ENCODE measurements around the gene UBE2Q2. TPM values are rescaled to one million over a fixed set of nuclear protein-coding genes. Genes with fewer than 3 reads are reported as not detected.
"Not testable (repeated sequence)": the region's sequence is repeated elsewhere in the genome, so short reads cannot be mapped to it uniquely, and the experiment has no call there.

UBE2Q2 gene
- total and polyA plus RNA-seq, 8 donors: 8.7 to 19.4 (median 10.8) TPM

DNA sequence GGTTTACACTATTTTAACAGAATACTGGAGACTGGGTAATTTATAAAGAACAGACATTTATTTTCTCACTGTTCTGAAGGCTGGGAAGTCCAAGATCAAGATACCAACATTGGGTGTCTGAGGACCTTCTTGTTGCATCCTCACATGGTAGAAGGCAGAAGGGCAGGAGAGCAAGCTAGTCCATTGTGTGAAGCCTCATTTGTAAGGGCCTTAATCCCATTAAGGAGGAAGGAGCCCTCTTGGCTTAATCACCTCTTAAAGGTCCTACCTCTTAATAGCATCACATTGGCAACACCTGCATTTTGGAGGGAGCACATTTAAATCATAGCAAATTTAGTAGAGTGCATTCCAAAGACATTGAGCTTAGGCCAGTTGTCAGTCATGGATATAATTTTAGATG is 26.2 kb downstream of the UBE2Q2 start:
- H3K27ac ChIP-seq: no peak overlapping the region
- no peak overlapping the region for H3K4me3 ChIP-seq
- H3K27me3 ChIP-seq: no peaks in the 10 kb centered on the region
- TF ChIP-seq, protein P1, sequence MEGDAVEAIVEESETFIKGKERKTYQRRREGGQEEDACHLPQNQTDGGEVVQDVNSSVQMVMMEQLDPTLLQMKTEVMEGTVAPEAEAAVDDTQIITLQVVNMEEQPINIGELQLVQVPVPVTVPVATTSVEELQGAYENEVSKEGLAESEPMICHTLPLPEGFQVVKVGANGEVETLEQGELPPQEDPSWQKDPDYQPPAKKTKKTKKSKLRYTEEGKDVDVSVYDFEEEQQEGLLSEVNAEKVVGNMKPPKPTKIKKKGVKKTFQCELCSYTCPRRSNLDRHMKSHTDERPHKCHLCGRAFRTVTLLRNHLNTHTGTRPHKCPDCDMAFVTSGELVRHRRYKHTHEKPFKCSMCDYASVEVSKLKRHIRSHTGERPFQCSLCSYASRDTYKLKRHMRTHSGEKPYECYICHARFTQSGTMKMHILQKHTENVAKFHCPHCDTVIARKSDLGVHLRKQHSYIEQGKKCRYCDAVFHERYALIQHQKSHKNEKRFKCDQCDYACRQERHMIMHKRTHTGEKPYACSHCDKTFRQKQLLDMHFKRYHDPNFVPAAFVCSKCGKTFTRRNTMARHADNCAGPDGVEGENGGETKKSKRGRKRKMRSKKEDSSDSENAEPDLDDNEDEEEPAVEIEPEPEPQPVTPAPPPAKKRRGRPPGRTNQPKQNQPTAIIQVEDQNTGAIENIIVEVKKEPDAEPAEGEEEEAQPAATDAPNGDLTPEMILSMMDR (IDR thresholded peaks at IDR 0.05): no peak
- ATAC-seq (no peak), FAIRE-seq (no peak), DNase-seq (no peak)
- H3K9me3 ChIP-seq: no peaks in the 10 kb centered on the region
- H3K4me1 ChIP-seq: no peaks in the 10 kb centered on the region
- peaks cover 0 to 7% (median 5%) of the 10 kb centered on the region in 3 donors for H3K36me3 ChIP-seq
- intact Hi-C loops (cut with DNase I): no loop called here

DNA sequence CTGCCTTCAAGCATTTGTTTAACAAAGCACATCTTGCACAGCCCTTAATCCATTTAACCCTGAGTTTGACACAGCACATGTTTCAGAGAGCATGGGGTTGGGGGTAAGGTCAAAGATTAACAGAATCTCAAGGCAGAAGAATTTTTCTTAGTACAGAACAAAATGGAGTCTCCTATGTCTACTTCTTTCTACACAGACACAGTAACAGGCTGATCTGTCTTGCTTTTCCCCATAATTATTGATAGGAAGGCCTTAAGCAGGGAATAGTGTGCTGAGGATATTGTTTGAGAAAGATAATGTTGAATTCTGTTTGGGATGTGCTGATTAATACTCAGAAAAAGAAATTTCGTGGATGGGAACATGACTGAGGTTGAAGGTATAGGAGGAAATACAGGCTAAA is 28.3 kb downstream of the UBE2Q2 start:
- H3K27me3 ChIP-seq; ATAC-seq; H3K4me3 ChIP-seq; H3K36me3 ChIP-seq; FAIRE-seq; H3K27ac ChIP-seq; intact Hi-C loops (cut with DNase I); H3K4me1 ChIP-seq; DNase-seq; H3K9me3 ChIP-seq: not testable (repeated sequence)
- 73 to 79% methylated on average over 1 of the region's 1 CpG for WGBS, 2 donors

DNA sequence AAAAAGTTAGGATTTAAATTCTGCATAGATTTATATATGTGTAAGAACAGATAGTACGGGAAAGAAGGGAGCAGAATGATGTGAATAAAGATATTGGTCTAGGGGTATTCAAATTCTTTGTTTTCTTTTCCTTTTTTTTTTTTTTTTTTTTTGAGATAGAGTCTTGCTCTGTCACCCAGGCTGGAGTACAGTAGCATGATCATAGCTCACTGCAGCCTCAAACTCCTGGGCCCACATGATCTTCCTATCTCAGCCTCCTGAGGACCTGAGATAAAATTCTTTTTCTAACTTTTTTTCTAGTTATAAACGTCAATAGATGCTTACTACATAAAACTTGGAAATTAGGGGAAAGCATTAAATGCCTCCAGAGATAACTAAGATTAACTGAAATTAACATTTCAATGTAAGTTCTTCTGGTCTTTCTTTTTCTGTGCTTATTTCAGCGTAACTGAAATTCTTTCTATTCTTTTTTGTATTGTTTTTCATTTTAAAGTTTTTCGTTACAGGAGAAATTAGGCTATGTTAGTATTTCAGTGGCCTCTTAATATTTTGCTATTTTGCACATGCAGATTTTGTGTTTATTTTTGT is 29.2 kb downstream of the UBE2Q2 start:
- TF ChIP-seq, protein P1 (IDR thresholded peaks at IDR 0.05): no peak
- peaks cover 0 to 7% (median 5%) of the 10 kb centered on the region in 3 donors for H3K36me3 ChIP-seq
- WGBS, 2 donors: 82 to 87% methylated on average over 4 of the region's 4 CpGs
- no peaks in the 10 kb centered on the region for H3K4me1 ChIP-seq
- FAIRE-seq: no peak
- no peak overlapping the region for H3K4me3 ChIP-seq
- intact Hi-C loops (cut with DNase I): no loop called here
- no peaks in the 10 kb centered on the region for H3K9me3 ChIP-seq
- DNase-seq: no peak
- H3K27ac ChIP-seq: no peak overlapping the region
- no peak for ATAC-seq
- no peaks in the 10 kb centered on the region for H3K27me3 ChIP-seq

DNA sequence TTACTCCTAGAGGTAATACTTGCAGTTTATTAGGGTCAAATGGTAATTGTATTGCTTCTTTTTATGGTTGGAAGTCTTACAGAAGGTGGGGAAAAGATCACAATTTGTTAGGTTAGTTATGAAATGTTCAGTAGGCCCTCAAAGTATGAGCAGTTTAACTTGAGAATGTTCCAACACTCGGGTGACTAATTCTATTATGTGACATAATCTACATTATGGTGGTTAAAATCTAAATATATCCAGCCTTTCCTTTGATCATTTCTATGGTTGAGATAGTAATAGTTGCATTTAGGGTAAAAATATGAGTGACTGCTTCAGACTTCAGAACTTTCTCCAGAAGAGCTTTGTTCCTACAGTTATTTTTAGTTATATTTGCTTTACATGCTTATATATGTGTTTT is 40.8 kb downstream of the UBE2Q2 start:
- WGBS, 2 donors: 73 to 79% methylated on average over 1 of the region's 1 CpG
- FAIRE-seq: no peak
- intact Hi-C loops (cut with DNase I): no loop called here

DNA sequence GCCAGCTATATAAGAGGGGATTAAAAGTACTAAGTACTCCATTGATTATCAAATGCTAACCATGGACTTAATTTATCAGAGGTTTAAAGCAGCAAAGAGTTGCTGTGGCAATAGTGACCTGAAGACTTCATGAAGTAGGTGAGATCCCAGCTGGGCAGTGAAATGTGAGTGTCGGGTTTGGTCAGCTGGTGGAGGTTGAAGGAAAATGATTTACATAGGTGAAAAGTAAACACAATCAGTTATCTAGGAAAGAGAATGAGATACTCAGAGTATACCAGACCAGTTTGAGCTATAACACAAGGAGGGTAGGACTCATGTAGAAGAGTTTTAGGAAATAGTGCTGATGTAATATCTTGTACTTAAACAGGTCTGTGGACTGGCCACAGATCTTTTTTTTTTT is 43.9 kb downstream of the UBE2Q2 start:
- no peaks in the 10 kb centered on the region for H3K9me3 ChIP-seq
- intact Hi-C loops (cut with DNase I): no loop called here
- FAIRE-seq (no peak), DNase-seq (no peak), ATAC-seq (peak in 3 of 4 donors; percentile 32 to 42 (median 38))
- peaks cover 0 to 12% (median 6%) of the 10 kb centered on the region in 3 donors for H3K4me1 ChIP-seq
- H3K27ac ChIP-seq: no peak overlapping the region
- no peaks in the 10 kb centered on the region for H3K27me3 ChIP-seq
- no peak overlapping the region for H3K4me3 ChIP-seq
- no peaks in the 10 kb centered on the region for H3K36me3 ChIP-seq
- WGBS, 2 donors: 31 to 48% methylated on average over 1 of the region's 1 CpG
- TF ChIP-seq, protein P1 (IDR thresholded peaks at IDR 0.05): no peak

More for the DNA sequence above, 40.8 kb downstream of the UBE2Q2 start:
- Histone ChIP-seq H3K9me3 (no peaks in the 10 kb centered on the region), H3K36me3 (no peaks in the 10 kb centered on the region), H3K27me3 (no peaks in the 10 kb centered on the region), H3K4me1 (peaks cover 0 to 12% (median 6%) of the 10 kb centered on the region in 3 donors), H3K4me3 (no peak overlapping the region), H3K27ac (no peak overlapping the region)
- no peak for DNase-seq
- no peak for ATAC-seq
- TF ChIP-seq, protein P1 (IDR thresholded peaks at IDR 0.05): no peak

Measured in pancreas (tissue), 10 donors.